SH-SY5Y (cell line): Measurements from ENCODE around the gene ULBP3.

Source experiments
- GATA2 ChIP-seq: IDR thresholded peaks from 2 replicates; pipeline ENCODE4 v1.6.1; 2011; ENCODE audit warnings: mild to moderate bottlenecking, low read depth, low read length
- GATA3 ChIP-seq: IDR thresholded peaks from 2 replicates; pipeline ENCODE4 v1.6.1; 2011; ENCODE audit warnings: low read depth, mild to moderate bottlenecking, low read length, moderate library complexity

- no peak for TF ChIP-seq GATA2
- no peak for TF ChIP-seq GATA3
These were observed 31.0 kb upstream of the ULBP3 start for GRCh38 chr6:150099953-150100352.
